VCaP (cell line): ENCODE data around the gene NUDT7.

Source experiments
- H3K27ac ChIP-seq: fragments of 450-650 bp; 2 replicates; pipeline ENCODE4 v1.5.1; 2017
- TF ChIP-seq, protein P1 (sequence below): fragments of 450-650 bp; conservative IDR thresholded peaks from 2 replicates; pipeline ENCODE4 v1.5.1; 2017; ENCODE audit warnings: mild to moderate bottlenecking, moderate library complexity

NUDT7 gene

DNA sequence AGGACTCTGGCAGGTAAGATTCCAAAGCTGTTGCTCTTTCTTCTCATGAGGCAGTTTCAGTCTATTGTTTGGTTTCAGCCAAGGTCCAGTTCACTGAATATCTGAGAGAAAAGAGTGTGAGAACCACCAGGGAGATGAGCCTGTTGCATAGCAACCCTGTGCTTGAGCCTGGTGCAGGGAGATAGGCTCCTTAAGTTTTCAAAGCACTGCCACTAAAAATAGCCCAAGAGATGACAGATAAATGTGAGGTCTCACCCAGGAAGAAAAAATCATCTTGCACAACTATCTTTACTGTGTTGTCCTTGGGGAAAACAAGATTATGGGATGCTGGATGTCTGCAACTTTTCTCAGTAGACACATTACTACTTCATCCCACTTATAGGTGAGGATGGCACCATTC lies 26.2 kb upstream of the NUDT7 start:
- TF ChIP-seq, protein P1, sequence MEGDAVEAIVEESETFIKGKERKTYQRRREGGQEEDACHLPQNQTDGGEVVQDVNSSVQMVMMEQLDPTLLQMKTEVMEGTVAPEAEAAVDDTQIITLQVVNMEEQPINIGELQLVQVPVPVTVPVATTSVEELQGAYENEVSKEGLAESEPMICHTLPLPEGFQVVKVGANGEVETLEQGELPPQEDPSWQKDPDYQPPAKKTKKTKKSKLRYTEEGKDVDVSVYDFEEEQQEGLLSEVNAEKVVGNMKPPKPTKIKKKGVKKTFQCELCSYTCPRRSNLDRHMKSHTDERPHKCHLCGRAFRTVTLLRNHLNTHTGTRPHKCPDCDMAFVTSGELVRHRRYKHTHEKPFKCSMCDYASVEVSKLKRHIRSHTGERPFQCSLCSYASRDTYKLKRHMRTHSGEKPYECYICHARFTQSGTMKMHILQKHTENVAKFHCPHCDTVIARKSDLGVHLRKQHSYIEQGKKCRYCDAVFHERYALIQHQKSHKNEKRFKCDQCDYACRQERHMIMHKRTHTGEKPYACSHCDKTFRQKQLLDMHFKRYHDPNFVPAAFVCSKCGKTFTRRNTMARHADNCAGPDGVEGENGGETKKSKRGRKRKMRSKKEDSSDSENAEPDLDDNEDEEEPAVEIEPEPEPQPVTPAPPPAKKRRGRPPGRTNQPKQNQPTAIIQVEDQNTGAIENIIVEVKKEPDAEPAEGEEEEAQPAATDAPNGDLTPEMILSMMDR = no peak
- no peak overlapping the region for H3K27ac ChIP-seq

DNA sequence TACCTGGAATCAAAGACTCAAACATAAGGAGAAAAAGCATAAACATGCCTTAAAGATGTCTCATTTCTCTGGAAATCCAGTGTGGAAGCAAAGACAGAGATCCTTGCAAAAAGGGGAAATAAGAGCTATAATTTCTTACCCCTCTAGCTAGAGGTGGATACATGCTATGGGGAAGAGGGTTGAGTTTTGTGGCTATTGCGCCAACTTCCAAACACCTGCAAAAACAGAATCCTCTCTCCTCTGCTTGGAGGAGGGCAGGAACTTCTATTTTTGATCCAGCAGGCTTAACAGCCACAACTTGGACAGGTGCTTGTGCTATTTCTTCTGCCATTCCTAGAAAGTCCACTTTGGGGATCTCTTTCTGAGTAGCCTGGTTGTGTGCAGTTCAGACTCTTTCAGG lies 21.5 kb upstream of the NUDT7 start:
- TF ChIP-seq, protein P1 = no peak
- H3K27ac ChIP-seq = no peak overlapping the region

DNA sequence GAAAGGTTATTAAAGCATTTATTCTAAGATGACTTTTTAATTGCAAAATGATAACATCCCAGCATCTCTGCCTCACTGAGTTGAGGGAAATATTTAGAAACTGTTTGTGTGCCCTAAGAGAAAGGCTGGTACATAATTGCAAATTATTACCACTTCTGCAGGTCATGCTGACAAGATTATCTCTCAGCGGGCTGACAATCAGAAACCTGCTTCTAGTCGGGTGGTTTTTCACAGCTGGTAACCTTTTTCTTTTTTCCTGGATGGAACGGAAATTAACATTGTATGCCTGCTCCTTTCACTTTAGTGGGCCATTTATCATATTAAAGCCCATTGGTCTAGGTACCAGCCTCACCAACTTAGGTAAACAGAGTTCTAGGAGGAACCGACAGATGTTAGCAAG lies 17.0 kb upstream of the NUDT7 start:
- H3K27ac ChIP-seq = no peak overlapping the region
- TF ChIP-seq, protein P1 = no peak

DNA sequence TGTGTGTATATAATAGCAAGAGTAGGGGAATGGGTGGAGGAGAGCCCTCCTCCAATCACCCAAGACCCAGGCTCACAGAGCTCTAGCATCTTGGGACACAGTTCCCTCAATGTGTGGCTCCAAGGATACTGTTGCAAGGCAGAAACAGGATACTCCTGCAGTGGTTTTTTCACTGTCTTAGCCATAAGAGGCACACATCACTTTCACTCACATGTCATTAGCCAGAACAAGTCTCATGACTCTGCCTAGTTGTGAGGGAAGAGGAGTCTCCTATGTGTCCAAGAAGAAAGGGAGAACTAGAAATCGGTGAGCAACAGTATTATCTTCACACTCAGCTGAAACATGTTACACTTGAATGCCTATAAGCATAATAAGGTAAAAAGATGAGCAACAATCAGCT lies 11.1 kb upstream of the NUDT7 start:
- no peak overlapping the region for H3K27ac ChIP-seq
- TF ChIP-seq, protein P1 = no peak

DNA sequence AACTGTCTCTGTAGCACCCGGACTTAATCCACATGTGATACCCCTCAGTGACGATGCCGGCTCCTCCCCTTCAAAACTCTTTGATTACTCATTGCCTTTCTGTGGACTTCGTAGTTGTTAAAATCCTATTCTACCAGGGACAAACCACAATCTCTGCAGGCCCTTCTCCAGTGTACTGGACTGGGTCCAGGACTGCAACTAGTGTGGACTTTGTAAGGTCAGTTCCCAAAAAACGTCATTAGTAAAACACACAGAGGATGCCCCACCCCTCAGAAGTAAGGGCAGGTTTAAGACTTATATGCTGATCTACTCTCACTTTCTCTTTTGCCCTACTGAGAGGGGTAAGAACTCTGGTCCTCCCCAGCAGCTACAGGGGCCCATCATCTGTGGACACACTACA lies 10.5 kb upstream of the NUDT7 start:
- TF ChIP-seq, protein P1 = no peak
- H3K27ac ChIP-seq = no peak overlapping the region

DNA sequence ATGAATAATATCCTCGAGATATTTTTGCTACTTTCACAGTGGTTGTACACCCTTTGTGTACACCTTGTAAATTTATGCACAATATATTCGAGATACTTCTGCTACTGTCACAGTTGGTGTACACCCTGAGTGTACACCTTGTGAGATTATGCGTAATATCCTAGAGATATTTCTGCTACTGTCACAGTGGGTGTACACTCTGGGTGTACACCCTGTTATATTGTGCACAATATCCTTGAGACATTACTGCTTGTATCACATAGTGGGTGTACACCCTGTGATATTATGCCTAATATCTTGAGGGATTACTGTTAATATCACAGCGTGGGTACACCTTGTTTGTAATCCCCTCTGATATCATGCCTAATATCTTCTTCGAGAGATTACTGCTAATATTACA lies 7.2 kb upstream of the NUDT7 start:
- TF ChIP-seq, protein P1 = no peak
- no peak overlapping the region for H3K27ac ChIP-seq

DNA sequence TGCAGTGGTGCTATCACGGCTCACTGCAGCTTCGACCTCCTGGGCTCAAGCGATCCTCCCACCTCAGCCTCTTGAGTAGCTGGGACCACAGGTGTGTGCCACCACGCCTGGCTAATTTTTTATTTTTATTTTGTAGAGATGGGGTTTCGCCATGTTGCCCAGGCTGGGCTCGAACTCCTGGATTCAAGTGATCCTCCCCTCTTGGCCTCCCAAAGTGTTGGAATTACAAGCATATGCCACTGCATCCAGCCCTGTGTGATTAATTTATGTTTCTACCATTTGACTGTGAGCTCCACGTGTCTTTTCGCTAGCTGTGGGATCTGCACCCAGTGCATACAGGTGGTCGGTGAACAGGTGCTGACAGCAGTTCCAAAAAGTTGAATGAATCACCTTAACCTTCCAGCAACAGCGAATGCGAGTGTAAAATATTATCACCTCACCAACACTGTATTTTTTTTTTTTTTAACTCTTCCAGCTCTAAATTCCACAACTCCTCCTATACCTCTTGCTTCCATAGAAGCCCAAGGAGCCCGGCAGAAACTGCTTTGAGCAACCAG lies 484 bp upstream of the NUDT7 start:
- no peak overlapping the region for H3K27ac ChIP-seq
- TF ChIP-seq, protein P1 = no peak

DNA sequence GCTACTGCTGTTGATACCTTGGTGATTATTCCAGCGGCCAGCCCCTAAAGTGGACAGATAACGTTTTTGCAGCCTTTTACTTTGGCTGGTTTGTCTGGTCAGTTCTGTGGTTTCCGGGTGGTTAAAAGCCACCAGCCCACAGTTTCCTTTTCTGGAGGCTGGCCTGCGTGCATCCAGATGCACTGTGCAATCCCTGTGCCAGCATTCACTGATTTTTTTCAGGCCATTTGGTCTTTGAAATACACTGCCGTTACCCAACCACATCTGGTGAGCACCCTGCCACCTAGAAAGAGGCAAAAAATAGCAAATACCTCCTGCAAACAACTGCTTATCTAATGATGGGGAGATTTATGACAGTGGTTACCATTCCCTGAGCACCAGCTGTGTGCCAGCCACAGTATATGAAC lies 797 bp downstream of the NUDT7 start:
- H3K27ac ChIP-seq = peak overlapping the region; percentile 64; the same call in 1 of the 2 replicates
- TF ChIP-seq, protein P1 = no peak
